ENCODE data around the gene KCNQ1. TPM values are rescaled to one million over a fixed set of nuclear protein-coding genes. Genes with fewer than 3 reads are reported as not detected.

Gene KCNQ1
- total RNA-seq, 1 experiment from 2014 or later = not detected

DNA sequence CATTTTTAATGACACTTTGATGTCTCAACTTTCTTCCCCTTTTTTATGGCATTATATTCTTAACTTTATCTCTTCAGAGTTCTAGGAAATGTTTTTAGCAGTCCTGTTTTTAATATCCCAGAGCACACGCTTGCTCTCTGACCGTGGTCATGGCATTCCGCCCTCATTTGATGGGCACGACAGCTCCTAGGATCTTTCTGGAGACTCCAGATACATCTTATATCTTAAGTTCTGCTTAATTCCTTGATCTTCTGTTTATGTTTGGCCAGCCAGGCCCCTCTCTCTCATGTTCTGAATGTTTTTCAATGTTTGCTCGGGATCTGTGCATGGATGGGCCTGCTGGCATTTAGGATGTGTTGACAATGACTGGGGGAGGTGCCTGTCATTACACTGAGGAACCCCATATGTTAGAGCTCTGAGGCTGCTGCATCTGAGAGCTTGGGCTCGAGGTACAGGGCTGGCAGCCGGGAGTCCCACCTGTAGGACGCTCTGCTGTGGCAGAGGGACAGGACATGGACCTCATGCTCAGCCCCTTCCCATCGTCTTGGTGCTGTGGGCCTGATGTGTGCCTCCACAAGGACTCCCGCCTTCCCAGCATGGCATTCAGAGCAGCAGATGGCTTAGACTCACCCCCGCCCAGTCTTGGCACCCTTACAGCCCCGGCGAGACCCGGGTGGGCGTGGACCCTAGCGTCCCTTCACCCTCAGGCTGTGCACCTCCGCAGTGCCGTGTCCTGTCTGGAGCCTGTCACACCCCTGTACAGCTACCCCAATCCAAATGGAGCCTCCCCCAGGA is 365.8 kb downstream of the KCNQ1 start:
- H3K4me1 ChIP-seq (replicated peaks; ENCODE audit: insufficient read depth) = no peaks in the 10 kb centered on the region
- ChIA-PET POLR2A (ENCODE audit: unreplicated experiment) (no interaction called here), CTCF (no interaction called here)
- no peak for TF ChIP-seq EZH2 (IDR thresholded peaks at IDR 0.05; ENCODE audit: low read depth)
- no peak for DNase-seq
- H3K27me3 ChIP-seq (ENCODE audit: insufficient read depth, low read depth) = peaks cover 56% of the 10 kb centered on the region
- H3F3A ChIP-seq (ENCODE audit: insufficient read depth, low read depth) = no peaks in the 10 kb centered on the region
- no peaks in the 10 kb centered on the region for H3K79me2 ChIP-seq (ENCODE audit: low read depth)
- no peak overlapping the region for H2AFZ ChIP-seq
- no peaks in the 10 kb centered on the region for H3K9me3 ChIP-seq (ENCODE audit: insufficient read depth, low read depth)
- no peaks in the 10 kb centered on the region for H4K20me1 ChIP-seq (ENCODE audit: insufficient read depth)
- H3K27ac ChIP-seq = no peak overlapping the region
- H3K9me2 ChIP-seq (ENCODE audit: insufficient read depth) = no peaks in the 10 kb centered on the region
- no peak overlapping the region for H3K4me2 ChIP-seq
- intact Hi-C loops (cut with micrococcal nuclease; ENCODE audit: unreplicated experiment) = no loop called here
- no peaks in the 10 kb centered on the region for H3K36me3 ChIP-seq (ENCODE audit: low read depth)
- no peak overlapping the region for H3K4me3 ChIP-seq
- no TSS peak for BruUV-seq (replicated peaks)

DNA sequence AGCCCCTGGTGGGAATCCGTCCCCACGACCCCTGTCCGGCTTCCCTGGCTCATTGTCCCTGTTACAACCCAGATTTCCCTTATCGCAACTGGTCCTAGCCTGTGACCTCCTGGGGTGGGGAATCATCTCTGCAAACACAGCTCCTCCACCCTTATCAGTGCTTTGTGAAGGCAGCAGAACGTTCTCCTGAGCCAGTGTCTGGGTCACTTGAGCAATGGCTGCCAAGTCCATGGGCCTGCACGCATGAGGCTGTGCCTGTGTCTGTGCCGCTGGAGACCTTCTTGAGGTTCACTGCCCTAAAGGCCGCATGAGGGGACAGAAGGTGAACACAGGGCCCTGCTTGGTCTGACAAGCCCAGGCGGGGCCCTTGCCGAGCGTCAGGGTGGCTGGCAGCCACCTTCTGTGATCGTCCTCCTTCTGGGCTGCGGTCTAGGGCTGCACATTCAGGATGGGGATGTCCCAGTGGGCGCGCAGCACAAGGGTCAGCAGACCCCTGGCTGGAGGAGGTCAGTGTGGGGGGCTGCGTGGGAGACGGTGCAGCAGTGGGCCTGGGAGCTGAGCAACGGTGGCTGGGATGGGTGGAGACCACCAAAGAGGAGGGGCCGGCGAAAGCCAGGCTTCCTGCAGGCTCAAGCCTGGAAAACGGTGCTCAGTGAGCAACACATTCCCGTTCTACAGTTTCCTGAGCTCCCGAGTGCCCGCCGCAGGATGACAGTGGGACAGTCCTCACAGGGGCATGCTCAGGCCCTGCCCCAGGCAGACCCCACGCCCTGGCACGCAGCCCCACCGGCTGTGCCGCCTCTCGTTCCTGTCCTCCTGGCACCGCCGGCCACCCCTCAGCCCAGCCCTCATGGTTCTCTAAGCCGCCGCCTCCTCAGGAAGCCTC is 366.6 kb downstream of the KCNQ1 start:
- no peak for TF ChIP-seq EZH2 (IDR thresholded peaks at IDR 0.05; ENCODE audit: low read depth)
- TF ChIP-seq, protein P1, sequence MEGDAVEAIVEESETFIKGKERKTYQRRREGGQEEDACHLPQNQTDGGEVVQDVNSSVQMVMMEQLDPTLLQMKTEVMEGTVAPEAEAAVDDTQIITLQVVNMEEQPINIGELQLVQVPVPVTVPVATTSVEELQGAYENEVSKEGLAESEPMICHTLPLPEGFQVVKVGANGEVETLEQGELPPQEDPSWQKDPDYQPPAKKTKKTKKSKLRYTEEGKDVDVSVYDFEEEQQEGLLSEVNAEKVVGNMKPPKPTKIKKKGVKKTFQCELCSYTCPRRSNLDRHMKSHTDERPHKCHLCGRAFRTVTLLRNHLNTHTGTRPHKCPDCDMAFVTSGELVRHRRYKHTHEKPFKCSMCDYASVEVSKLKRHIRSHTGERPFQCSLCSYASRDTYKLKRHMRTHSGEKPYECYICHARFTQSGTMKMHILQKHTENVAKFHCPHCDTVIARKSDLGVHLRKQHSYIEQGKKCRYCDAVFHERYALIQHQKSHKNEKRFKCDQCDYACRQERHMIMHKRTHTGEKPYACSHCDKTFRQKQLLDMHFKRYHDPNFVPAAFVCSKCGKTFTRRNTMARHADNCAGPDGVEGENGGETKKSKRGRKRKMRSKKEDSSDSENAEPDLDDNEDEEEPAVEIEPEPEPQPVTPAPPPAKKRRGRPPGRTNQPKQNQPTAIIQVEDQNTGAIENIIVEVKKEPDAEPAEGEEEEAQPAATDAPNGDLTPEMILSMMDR (conservative IDR thresholded peaks at IDR 0.05) = no peak
- Histone ChIP-seq H3K4me3 (no peak overlapping the region), H3K4me1 (replicated peaks; ENCODE audit: insufficient read depth) (no peaks in the 10 kb centered on the region), H2AFZ (no peak overlapping the region), H3K36me3 (ENCODE audit: low read depth) (no peaks in the 10 kb centered on the region), H3K4me2 (no peak overlapping the region), H3K9me2 (ENCODE audit: insufficient read depth) (no peaks in the 10 kb centered on the region), H3K27me3 (ENCODE audit: insufficient read depth, low read depth) (peaks cover 59% of the 10 kb centered on the region), H3F3A (ENCODE audit: insufficient read depth, low read depth) (no peaks in the 10 kb centered on the region), H3K79me2 (ENCODE audit: low read depth) (no peaks in the 10 kb centered on the region), H4K20me1 (ENCODE audit: insufficient read depth) (no peaks in the 10 kb centered on the region), H3K9me3 (ENCODE audit: insufficient read depth, low read depth) (no peaks in the 10 kb centered on the region), H3K27ac (no peak overlapping the region)
- intact Hi-C loops (cut with micrococcal nuclease; ENCODE audit: unreplicated experiment) = no loop called here
- no TSS peak for BruUV-seq (replicated peaks)
- ChIA-PET CTCF (no interaction called here), POLR2A (ENCODE audit: unreplicated experiment) (no interaction called here)
- no peak for DNase-seq

- Histone ChIP-seq H3K4me3 (no peak overlapping the region), H4K20me1 (ENCODE audit: insufficient read depth) (no peaks in the 10 kb centered on the region), H3K9me3 (ENCODE audit: insufficient read depth, low read depth) (no peaks in the 10 kb centered on the region), H3K9me2 (ENCODE audit: insufficient read depth) (no peaks in the 10 kb centered on the region), H3F3A (ENCODE audit: insufficient read depth, low read depth) (no peaks in the 10 kb centered on the region), H3K4me1 (replicated peaks; ENCODE audit: insufficient read depth) (no peaks in the 10 kb centered on the region), H2AFZ (no peak overlapping the region), H3K27me3 (ENCODE audit: insufficient read depth, low read depth) (peaks cover 50% of the 10 kb centered on the region), H3K27ac (no peak overlapping the region), H3K79me2 (ENCODE audit: low read depth) (no peaks in the 10 kb centered on the region), H3K36me3 (ENCODE audit: low read depth) (no peaks in the 10 kb centered on the region), H3K4me2 (no peak overlapping the region)
- no peak for TF ChIP-seq EZH2 (IDR thresholded peaks at IDR 0.05; ENCODE audit: low read depth)
- TF ChIP-seq, protein P1 (conservative IDR thresholded peaks at IDR 0.05) = no peak
- no TSS peak for BruUV-seq (replicated peaks)
- no peak for DNase-seq
- intact Hi-C loops (cut with micrococcal nuclease; ENCODE audit: unreplicated experiment) = no loop called here
- ChIA-PET CTCF (no interaction called here), POLR2A (ENCODE audit: unreplicated experiment) (no interaction called here)
Observed at GRCh38 chr11:2812371-2812991, 367.7 kb downstream of the KCNQ1 start.
